Fibroblast of pulmonary artery (primary cell): ENCODE measurements around the gene KNL1.

Experiments
- DNase-seq: peaks from one replicate; pipeline ENCODE4 v3.0.0-alpha.2; 2010; ENCODE audit warnings: low read depth
- H3K4me3 ChIP-seq: replicated peaks from 2 replicates; pipeline ENCODE4 v1.5.1; 2011; ENCODE audit warnings: low read depth, mild to moderate bottlenecking, control low read depth, low read length, moderate library complexity
- CTCF ChIP-seq: IDR thresholded peaks from 2 replicates; pipeline ENCODE4 v1.5.1; 2011; ENCODE audit warnings: mild to moderate bottlenecking, control low read depth, low read length, inconsistent platforms; ENCODE audit errors: missing control alignments

Gene KNL1

GRCh38 chr15:40618023-40618422, 24.0 kb downstream of the KNL1 start:
- H3K4me3 ChIP-seq, result no peak overlapping the region
- TF ChIP-seq CTCF, result no peak
- no peak for DNase-seq

- peak; percentile 11 for DNase-seq
- no peak for TF ChIP-seq CTCF
Measured at GRCh38 chr15:40618906-40619305, 24.9 kb downstream of the KNL1 start.

GRCh38 chr15:40623361-40623760, 29.3 kb downstream of the KNL1 start:
- DNase-seq, result no peak
- no peak for TF ChIP-seq CTCF
- no peak overlapping the region for H3K4me3 ChIP-seq

More at GRCh38 chr15:40618906-40619305, 24.9 kb downstream of the KNL1 start:
- H3K4me3 ChIP-seq, result no peak overlapping the region

- H3K4me3 ChIP-seq, result no peak overlapping the region
- DNase-seq, result no peak
- no peak for TF ChIP-seq CTCF
Measured at GRCh38 chr15:40630313-40630712, 36.3 kb downstream of the KNL1 start.

- H3K4me3 ChIP-seq, result no peak overlapping the region
- TF ChIP-seq CTCF, result no peak
- DNase-seq, result peak; percentile 10
Measured at GRCh38 chr15:40633178-40633577, 39.1 kb downstream of the KNL1 start.

- no peak for DNase-seq
- TF ChIP-seq CTCF, result no peak
- H3K4me3 ChIP-seq, result no peak overlapping the region
Measured at GRCh38 chr15:40637221-40637745, 43.2 kb downstream of the KNL1 start.

GRCh38 chr15:40639677-40640076, 45.6 kb downstream of the KNL1 start:
- no peak for DNase-seq
- TF ChIP-seq CTCF, result no peak

More at GRCh38 chr15:40639677-40640076, 45.6 kb downstream of the KNL1 start:
- H3K4me3 ChIP-seq, result no peak overlapping the region
